Measurements from ENCODE around the gene ESR2.
"Not testable (repeated sequence)": the region's sequence is repeated elsewhere in the genome, so short reads cannot be mapped to it uniquely, and the experiment has no call there.

Gene ESR2

DNA sequence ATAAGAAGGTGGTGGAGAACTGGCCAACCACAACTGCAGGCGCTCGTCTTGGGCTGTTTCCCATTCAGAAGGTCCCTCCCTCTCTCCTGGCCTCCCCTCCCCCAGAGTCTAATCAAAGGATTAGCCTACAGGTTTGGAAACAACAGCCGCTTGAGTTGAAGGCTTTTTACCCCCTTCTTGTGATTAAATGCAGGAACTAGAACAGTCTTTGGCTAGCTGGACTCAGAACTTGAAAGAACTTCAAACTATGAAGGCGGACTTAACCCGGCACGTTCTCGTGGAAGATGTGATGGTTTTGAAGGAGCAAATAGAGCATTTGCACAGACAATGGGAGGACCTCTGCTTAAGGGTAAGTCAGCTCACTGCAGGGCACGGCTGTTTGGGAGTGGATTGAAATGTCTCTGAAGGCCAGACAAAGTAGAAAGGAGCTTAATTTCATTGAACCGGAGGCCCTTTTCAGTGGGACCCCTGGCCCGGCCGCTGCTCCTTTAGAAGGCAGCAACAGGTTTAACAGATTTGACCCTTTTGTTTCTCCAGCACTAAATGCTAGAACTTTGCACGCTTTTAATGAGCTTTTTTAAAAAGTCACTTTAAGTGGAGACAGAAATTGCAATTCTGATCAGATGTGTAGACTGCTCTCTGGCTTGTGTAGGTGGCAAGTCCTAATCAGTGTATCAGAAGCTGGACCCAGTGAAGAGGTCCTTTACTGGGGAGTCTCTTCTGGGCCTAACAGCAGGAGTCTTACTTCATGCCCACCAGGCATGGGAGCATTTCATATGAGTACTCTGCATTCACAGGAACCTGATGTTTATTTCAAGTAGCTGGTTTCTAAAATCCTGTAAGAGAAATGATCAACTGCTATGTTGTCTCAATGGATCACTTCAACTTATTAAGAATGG is 107.7 kb downstream of the ESR2 start:
- no peak for TF ChIP-seq EZH2phosphoT487 (IDR thresholded peaks at IDR 0.05; ENCODE audit: borderline replicate concordance, low read length)
- TF ChIP-seq, protein P1, sequence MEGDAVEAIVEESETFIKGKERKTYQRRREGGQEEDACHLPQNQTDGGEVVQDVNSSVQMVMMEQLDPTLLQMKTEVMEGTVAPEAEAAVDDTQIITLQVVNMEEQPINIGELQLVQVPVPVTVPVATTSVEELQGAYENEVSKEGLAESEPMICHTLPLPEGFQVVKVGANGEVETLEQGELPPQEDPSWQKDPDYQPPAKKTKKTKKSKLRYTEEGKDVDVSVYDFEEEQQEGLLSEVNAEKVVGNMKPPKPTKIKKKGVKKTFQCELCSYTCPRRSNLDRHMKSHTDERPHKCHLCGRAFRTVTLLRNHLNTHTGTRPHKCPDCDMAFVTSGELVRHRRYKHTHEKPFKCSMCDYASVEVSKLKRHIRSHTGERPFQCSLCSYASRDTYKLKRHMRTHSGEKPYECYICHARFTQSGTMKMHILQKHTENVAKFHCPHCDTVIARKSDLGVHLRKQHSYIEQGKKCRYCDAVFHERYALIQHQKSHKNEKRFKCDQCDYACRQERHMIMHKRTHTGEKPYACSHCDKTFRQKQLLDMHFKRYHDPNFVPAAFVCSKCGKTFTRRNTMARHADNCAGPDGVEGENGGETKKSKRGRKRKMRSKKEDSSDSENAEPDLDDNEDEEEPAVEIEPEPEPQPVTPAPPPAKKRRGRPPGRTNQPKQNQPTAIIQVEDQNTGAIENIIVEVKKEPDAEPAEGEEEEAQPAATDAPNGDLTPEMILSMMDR (IDR thresholded peaks at IDR 0.05; ENCODE audit: low read depth, low read length, poor library complexity, severe bottlenecking) = no peak
- H3K9me2 ChIP-seq (replicated peaks; ENCODE audit: control insufficient read depth, low read length) = no peaks in the 10 kb centered on the region
- no peak overlapping the region for H3K27ac ChIP-seq (ENCODE audit: low read depth, low read length)
- H3K27me3 ChIP-seq (ENCODE audit: control insufficient read depth, low read length) = no peaks in the 10 kb centered on the region
- no peaks in the 10 kb centered on the region for H4K20me1 ChIP-seq (ENCODE audit: control insufficient read depth, insufficient read depth, low read depth, low read length)
- H3K79me2 ChIP-seq (ENCODE audit: control insufficient read depth, low read length) = no peaks in the 10 kb centered on the region; the same call in 1 of the 2 replicates
- H3K4me3 ChIP-seq (ENCODE audit: low read length) = no peak overlapping the region
- H3K36me3 ChIP-seq (ENCODE audit: control insufficient read depth, low read length) = peaks cover 75% of the 10 kb centered on the region
- no peak overlapping the region for H3K4me2 ChIP-seq (ENCODE audit: low read length)
- H3K9me3 ChIP-seq (ENCODE audit: control insufficient read depth, insufficient read depth, low read length) = no peaks in the 10 kb centered on the region
- H3K4me1 ChIP-seq (ENCODE audit: control insufficient read depth, low read length) = no peaks in the 10 kb centered on the region
- 0 out of 2 replicates have a peak, but pooled peaks cover 5% of the 10 kb centered on the region for H3F3A ChIP-seq (ENCODE audit: control insufficient read depth, insufficient read depth)

DNA sequence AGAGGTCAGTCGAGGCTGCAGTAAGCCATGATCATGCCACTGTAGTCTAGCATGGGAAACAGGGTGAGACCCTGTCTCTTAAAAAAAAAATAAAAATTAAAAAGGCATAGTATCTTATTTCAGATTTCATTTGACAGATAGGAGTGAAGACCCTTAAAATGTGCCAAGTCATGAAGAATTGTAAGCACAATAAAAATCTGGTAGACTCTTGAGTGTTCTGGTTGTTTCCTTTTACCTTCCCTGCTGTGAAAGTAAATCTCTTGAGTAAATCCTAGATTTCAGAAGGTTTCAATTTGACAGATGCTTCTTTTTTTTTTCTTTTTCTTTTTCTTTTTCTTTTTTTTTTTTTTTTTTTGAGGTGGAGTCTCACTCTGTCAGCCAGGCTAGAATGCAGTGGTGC is 109.0 kb downstream of the ESR2 start:
- Histone ChIP-seq H3K9me2 (replicated peaks; ENCODE audit: control insufficient read depth, low read length) (no peaks in the 10 kb centered on the region), H3K4me1 (ENCODE audit: control insufficient read depth, low read length) (no peaks in the 10 kb centered on the region), H3K4me3 (ENCODE audit: low read length) (no peak overlapping the region), H3K36me3 (ENCODE audit: control insufficient read depth, low read length) (peaks cover 76% of the 10 kb centered on the region), H3K4me2 (ENCODE audit: low read length) (no peak overlapping the region), H3K9me3 (ENCODE audit: control insufficient read depth, insufficient read depth, low read length) (no peaks in the 10 kb centered on the region), H3K27me3 (ENCODE audit: control insufficient read depth, low read length) (no peaks in the 10 kb centered on the region), H4K20me1 (ENCODE audit: control insufficient read depth, insufficient read depth, low read depth, low read length) (no peaks in the 10 kb centered on the region), H3K79me2 (ENCODE audit: control insufficient read depth, low read length) (peaks cover 3% of the 10 kb centered on the region; the same call in 1 of the 2 replicates), H3F3A (ENCODE audit: control insufficient read depth, insufficient read depth) (peaks cover 8% of the 10 kb centered on the region; the same call in 1 of the 2 replicates), H3K27ac (ENCODE audit: low read depth, low read length) (no peak overlapping the region)
- TF ChIP-seq EZH2phosphoT487 (IDR thresholded peaks at IDR 0.05; ENCODE audit: borderline replicate concordance, low read length) = no peak
- TF ChIP-seq, protein P1 (IDR thresholded peaks at IDR 0.05; ENCODE audit: low read depth, low read length, poor library complexity, severe bottlenecking) = no peak

DNA sequence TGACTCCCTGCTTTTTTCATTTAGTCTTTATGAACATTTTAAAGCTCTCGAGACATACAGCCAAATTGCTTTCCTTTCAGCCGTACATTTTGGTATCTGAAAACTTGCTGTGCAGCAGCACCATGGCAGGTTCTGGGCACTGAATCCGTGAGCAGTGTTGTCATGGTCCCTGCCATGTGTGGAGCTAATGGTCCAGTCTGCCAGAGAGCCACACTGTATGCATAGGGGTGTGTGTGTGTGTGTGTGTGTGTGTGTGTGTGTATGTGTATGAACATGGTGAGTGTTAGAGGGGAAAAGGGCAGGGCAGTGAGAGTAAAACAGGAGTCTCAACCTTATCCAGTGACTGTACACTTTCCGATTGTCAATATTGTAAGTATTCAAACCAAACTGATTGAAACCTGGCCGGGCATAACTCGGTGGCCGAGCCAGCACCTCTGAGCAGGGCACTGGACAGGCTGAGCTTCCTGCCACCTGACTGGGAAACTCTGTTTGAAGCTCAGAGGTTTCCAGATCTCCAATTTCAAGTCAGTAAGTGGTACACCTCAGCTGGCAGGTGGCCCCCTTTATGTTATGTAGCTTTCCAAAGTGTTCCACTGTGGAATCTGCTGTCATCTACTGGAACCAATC is 110.0 kb downstream of the ESR2 start:
- TF ChIP-seq EZH2phosphoT487 (IDR thresholded peaks at IDR 0.05; ENCODE audit: borderline replicate concordance, low read length) = no peak
- TF ChIP-seq, protein P1 (IDR thresholded peaks at IDR 0.05; ENCODE audit: low read depth, low read length, poor library complexity, severe bottlenecking) = no peak

DNA sequence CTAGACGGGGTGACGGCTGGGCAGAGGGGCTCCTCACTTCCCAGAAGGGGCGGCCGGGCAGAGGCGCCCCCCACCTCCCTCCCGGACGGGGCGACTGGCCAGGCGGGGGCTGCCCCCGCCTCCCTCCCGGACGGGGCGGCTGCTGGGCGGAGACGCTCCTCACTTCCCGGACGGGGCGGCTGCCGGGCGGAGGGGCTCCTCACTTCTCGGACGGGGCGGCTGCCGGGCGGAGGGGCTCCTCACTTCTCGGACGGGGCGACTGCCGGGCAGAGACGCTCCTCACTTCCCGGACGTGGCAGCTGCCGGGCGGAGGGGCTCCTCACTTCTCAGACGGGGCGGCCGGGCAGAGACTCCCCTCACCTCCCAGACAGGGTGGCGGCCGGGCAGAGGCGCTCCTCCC is 111.3 kb downstream of the ESR2 start:
- peaks cover 75% of the 10 kb centered on the region for H3K36me3 ChIP-seq (ENCODE audit: control insufficient read depth, low read length)

More for the DNA sequence above, 110.0 kb downstream of the ESR2 start:
- Histone ChIP-seq H3F3A (ENCODE audit: control insufficient read depth, insufficient read depth) (peaks cover 8% of the 10 kb centered on the region; the same call in 1 of the 2 replicates), H3K36me3 (ENCODE audit: control insufficient read depth, low read length) (peaks cover 76% of the 10 kb centered on the region), H3K27ac (ENCODE audit: low read depth, low read length) (no peak overlapping the region), H3K79me2 (ENCODE audit: control insufficient read depth, low read length) (peaks cover 3% of the 10 kb centered on the region; the same call in 1 of the 2 replicates), H3K4me2 (ENCODE audit: low read length) (no peak overlapping the region), H3K27me3 (ENCODE audit: control insufficient read depth, low read length) (no peaks in the 10 kb centered on the region), H4K20me1 (ENCODE audit: control insufficient read depth, insufficient read depth, low read depth, low read length) (no peaks in the 10 kb centered on the region), H3K4me1 (ENCODE audit: control insufficient read depth, low read length) (no peaks in the 10 kb centered on the region), H3K9me3 (ENCODE audit: control insufficient read depth, insufficient read depth, low read length) (no peaks in the 10 kb centered on the region), H3K9me2 (replicated peaks; ENCODE audit: control insufficient read depth, low read length) (no peaks in the 10 kb centered on the region), H3K4me3 (ENCODE audit: low read length) (no peak overlapping the region)

More for the DNA sequence above, 111.3 kb downstream of the ESR2 start:
- H3K9me2 ChIP-seq (replicated peaks; ENCODE audit: control insufficient read depth, low read length); H3K27me3 ChIP-seq (ENCODE audit: control insufficient read depth, low read length); H3K27ac ChIP-seq (ENCODE audit: low read depth, low read length); H3K9me3 ChIP-seq (ENCODE audit: control insufficient read depth, insufficient read depth, low read length); H3K4me2 ChIP-seq (ENCODE audit: low read length); H3F3A ChIP-seq (ENCODE audit: control insufficient read depth, insufficient read depth); H3K4me1 ChIP-seq (ENCODE audit: control insufficient read depth, low read length); H3K79me2 ChIP-seq (ENCODE audit: control insufficient read depth, low read length); H4K20me1 ChIP-seq (ENCODE audit: control insufficient read depth, insufficient read depth, low read depth, low read length); H3K4me3 ChIP-seq (ENCODE audit: low read length): not testable (repeated sequence)

All from DOHH2 (cell line).